WI38 (cell line): Measurements from ENCODE around the gene SAMD13.

ENCODE experiments used
- H3K4me3 ChIP-seq: 2 replicates; pipeline ENCODE4 v1.5.1; 2011; ENCODE audit warnings: low read depth, mild to moderate bottlenecking, control low read depth, low read length
- TF ChIP-seq, protein P1 (sequence below): IDR thresholded peaks from 2 replicates; pipeline ENCODE4 v1.5.1; 2012; ENCODE audit warnings: low read depth, mild to moderate bottlenecking, control low read depth, low read length

The SAMD13 gene

DNA sequence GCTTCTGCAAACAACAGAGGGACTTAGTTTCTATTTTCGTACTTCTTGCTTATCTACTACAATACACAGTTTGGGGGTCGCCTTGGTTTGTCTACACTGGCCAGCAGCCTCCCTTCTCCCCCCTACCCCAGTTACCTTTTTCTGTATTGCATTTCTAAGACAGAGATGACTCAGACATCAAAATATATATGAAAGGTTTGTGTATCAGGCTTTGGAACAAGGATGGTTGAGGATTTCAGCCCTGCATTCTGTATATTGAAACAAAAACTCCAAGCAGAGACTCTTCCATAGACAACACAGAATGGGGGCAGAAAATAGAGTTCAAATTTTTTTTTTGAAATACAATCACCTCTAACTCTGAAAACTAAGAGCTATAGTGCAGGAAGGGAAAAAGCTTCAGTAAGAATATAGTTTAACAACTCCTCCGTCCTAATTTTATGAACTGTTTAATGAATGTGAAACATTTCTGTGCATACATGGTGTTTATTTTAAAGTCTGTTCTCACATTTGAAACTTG, 1.9 kb downstream of the SAMD13 start:
- TF ChIP-seq, protein P1, sequence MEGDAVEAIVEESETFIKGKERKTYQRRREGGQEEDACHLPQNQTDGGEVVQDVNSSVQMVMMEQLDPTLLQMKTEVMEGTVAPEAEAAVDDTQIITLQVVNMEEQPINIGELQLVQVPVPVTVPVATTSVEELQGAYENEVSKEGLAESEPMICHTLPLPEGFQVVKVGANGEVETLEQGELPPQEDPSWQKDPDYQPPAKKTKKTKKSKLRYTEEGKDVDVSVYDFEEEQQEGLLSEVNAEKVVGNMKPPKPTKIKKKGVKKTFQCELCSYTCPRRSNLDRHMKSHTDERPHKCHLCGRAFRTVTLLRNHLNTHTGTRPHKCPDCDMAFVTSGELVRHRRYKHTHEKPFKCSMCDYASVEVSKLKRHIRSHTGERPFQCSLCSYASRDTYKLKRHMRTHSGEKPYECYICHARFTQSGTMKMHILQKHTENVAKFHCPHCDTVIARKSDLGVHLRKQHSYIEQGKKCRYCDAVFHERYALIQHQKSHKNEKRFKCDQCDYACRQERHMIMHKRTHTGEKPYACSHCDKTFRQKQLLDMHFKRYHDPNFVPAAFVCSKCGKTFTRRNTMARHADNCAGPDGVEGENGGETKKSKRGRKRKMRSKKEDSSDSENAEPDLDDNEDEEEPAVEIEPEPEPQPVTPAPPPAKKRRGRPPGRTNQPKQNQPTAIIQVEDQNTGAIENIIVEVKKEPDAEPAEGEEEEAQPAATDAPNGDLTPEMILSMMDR, result no peak
- peak overlapping the region; percentile 58 for H3K4me3 ChIP-seq

DNA sequence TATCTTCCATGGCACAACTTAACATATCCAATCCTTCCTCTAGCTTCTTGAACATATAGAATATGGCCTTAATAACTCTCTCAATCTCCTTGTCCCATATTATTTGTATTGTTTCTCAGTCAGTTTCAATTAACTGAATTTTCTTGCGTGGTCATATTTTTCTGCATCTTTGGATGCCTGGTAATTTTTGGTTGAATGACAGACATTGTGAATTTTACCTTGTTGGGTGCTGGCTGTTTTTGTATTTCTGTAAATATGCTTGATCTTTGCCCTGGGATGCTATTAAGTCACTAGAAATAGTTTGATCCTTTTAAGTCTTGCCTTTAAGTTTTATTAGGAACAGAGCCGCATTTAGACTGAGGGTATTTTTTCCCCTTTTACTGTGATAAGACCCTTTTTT, 5.9 kb downstream of the SAMD13 start:
- TF ChIP-seq, protein P1, result no peak
- no peak overlapping the region for H3K4me3 ChIP-seq

DNA sequence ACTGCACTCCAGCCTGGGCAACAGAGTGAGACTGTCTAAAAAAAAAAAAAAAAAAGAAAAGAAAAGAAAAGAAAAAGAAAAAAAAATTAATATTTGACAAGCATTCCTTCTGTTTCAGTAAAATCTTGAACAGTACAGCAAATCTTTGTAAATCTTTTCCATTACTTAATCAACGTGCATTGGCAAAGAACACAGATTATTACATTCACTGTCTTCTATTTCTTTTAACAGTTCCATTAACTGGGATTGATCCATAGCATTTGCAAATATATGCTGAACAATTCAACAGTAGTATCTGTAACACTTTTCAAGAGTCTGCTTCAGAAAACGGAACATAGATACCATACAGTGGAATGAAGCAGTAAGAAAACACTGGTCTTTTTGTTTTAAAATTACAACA, 9.8 kb downstream of the SAMD13 start:
- H3K4me3 ChIP-seq, result no peak overlapping the region
- TF ChIP-seq, protein P1, result no peak

DNA sequence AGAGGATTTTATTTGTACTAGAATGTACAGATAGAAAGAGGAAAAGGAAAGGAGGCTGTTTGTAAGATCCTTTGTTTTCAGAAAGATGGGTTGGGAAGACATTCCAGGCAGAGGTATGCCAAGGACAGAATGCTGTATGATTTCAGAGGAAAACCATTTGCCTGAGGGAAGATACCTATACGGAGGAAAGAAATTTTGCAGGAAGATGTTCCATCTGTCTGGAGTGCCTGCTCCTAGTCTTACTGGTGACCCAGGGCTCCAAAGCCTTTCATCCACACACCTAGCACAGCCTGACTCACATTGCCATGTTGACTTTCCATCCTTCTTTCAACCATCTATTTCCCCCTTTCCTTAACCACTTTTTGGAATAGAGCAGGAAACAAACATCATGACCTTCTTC, 18.2 kb downstream of the SAMD13 start:
- no peak overlapping the region for H3K4me3 ChIP-seq
- TF ChIP-seq, protein P1, result no peak

DNA sequence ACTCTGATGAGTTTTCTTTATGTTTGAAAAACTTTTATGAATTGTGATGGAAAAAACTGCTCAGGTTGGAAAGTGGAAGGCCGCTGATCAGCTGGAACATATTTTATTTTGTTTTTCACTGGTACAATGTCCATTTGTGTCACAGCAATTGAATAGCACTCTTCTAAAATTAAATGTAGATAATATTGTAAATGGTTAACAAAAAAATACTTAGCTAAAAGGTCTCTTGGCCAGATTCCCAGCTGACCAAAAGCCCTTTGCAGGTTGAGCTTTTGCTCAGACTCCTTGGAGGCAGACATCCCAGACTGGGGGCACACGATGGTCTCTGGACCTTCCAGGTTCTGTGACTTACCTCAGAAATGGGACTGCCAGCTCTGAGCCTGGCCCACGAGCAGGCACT, 26.3 kb downstream of the SAMD13 start:
- no peak overlapping the region for H3K4me3 ChIP-seq
- TF ChIP-seq, protein P1, result no peak

DNA sequence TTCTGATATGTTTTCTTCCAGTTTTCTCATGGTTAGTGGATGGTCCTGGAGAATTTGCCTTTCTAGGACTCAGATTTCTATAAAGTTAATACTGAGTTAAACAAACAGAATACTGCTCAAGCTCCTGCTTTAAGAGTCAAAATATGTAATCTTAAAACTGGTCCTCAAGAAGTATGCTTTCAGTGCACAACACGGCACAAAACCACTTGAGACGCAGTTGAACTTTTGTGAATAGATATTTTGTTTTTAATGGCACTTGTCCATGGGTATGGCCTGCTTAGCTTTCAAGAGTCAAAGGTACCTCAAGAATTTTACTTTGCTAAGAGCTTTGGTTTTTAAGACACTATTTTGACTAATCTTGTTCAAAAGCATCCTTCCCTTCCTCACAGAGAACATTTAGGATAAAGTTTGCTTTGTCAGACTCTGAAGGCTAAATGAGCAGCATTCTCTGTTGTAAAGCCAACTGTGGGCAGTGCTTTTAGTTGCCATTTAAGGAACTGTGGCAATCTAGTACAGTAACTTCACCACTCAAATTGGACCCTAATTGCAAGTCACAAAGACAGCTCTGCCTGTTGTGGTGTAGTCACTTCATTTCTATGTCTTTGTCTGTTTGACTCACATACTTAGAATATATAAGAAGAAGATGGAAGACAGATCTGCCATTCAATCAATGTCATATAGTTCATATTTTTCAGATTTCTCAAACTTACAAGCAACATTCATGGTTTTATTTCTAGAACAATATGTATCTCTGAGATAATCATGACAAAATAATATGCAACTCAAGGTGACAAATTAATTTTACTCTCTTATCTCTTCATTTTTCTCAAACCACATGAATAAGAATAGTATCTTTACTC, 28.8 kb downstream of the SAMD13 start:
- no peak overlapping the region for H3K4me3 ChIP-seq
- TF ChIP-seq, protein P1, result no peak

DNA sequence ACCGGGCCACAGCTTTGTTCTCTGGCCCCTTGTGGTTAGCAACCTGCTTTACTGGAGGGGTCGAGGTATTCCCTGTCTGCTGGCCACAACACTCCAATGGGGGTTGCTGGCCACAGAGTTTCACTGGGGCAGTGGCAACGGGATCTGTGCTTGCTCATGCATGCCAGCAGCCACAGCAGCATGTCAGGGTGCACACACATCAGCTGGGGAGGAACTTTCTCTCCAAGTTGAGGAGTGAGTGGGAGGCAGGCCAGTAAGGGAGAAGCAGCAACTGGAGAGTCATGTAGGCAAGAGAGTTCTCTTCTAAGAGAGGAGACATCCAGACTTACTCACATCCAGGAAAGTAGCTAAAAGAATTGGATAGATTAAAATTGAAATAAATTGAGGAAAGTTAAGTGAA, 38.0 kb downstream of the SAMD13 start:
- no peak overlapping the region for H3K4me3 ChIP-seq
- TF ChIP-seq, protein P1, result no peak
